Endothelial cell of hepatic sinusoid (primary cell): ENCODE data around the gene MUS81.

ENCODE experiments used
- in situ Hi-C: cut with HindIII; loops from 2 replicates; pipeline ENCODE4 v1.10.0; 2017; ENCODE audit warnings: low sequenced_read_pairs

Gene MUS81

GRCh38 chr11:65890324-65891218 lies 30.3 kb downstream of the MUS81 start, which contains the start of gene CCDC85B:
CCDC85B (plus strand) TSS chr11:65890673; CDS start chr11:65890784, 111 bp downstream.
- in situ Hi-C loops: loop anchor here (10.0 kb wide), 1 partner anchor 256 kb away; the partner anchor contains the start of gene SIPA1

DNA sequence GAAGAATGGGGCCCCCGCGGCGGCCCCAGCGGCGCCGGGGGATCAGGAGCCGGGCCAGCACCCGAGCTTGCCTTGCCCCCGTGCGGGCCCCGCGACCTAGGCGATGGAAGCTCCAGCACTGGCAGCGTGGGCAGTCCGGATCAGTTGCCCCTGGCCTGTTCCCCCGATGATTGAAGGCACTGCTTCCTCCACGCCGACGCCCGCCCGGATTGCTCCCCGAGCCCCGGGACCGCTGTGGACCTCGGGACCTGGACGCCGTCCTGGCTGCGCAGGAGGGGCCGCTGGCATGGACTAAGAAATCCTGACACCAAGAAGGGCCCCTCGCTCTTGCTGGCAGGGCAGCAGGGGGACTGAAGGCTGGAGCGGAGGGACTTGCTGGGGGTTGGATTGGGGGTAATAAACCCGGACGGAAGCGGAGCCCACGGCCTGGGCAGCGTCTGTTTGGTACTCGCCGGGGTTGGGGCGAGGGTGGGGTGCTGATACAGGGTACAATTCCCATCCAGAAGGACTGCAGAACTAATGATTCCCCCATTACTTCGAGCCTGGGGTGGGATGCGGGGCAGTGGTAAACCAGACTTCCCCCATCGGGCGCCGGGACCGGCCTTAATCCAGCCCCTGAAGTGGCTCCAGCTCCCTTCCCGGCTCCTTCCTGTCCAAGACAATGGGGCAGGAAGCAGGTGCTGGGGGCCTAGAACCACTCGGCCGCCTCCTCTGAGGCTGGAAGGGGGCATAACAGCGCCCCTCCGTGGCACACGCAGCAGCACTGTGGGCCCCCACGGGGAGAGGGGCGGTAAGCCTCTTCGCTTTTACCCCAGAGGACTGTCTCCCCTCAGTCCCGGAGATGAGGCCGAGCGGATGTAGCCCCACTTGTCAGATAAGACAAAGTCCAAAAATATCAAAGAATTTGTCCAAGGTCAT lies 31.2 kb downstream of the MUS81 start:
- in situ Hi-C loops: loop anchor here (10.0 kb wide), 1 partner anchor 257 kb away; the partner anchor contains the start of gene SIPA1

GRCh38 chr11:65892137-65892540 lies 31.9 kb downstream of the MUS81 start:
- in situ Hi-C loops: loop anchor here (10.0 kb wide), 1 partner anchor 257 kb away; the partner anchor contains the start of gene SIPA1

DNA sequence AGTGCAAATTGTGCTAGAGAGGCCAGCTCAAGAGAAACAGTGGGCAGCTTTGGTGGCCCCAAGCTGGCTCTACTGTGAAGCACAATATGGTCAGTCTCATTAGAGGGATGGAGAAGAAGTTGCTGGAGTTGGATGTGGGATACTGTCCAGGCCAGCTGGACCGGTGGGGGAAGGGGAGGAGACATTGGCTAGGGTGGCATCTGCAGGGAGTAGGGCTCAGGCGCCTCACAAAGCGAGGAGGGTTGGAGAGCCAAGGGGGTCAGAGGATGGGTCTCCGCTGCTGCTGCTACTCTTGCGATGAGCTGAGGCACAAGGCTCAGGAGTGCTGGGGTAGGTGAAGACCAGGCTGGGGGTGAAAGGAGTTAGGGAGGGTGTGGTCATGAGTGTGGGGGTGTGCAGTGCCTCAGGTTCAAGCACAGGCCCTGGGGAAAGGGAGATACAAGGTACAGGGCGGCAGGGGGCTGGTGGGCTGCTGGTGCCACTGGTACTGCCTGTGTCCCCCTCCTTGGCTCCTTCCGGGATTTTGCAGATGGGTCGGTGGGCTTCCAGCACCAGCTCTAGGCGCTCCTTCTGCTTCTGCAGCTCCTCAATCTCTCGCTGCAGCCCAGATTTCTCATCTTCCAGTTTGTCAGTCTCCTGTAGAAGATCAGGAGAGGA lies 32.6 kb downstream of the MUS81 start:
- in situ Hi-C loops: loop anchor here (10.0 kb wide), 1 partner anchor 258 kb away; the partner anchor contains the start of gene SIPA1

- in situ Hi-C loops: loop anchor here (10.0 kb wide), 1 partner anchor 259 kb away; the partner anchor contains the start of gene SIPA1
Measured at GRCh38 chr11:65894034-65894591, 33.9 kb downstream of the MUS81 start.

DNA sequence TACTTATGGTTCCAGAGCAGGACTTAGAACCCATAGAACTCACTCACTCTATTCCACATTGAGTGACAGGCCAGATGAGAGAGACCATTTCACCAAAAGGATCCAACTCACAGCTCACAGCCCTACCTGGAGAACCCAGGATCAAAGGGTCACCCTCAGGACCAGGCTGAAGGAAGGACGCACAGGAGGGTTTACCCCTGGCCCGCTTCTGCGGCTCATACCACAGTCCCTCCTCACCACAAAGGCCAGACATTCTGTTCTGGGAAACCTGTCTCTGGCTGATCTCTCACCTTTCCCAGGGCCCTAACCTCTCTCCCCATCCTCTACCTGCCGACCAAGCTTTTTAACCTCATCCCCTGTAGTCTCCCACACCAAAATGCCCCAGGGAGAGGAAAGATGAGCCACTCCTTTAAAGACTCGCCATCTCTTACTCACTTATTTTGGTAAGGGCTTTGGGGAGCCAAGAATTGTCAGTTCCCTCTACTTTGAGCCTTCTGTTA lies 35.3 kb downstream of the MUS81 start:
- in situ Hi-C loops: loop anchor here (5.0 to 10.0 kb wide), 2 partner anchors 42 to 261 kb away; partner anchors contain the start of gene SIPA1

DNA sequence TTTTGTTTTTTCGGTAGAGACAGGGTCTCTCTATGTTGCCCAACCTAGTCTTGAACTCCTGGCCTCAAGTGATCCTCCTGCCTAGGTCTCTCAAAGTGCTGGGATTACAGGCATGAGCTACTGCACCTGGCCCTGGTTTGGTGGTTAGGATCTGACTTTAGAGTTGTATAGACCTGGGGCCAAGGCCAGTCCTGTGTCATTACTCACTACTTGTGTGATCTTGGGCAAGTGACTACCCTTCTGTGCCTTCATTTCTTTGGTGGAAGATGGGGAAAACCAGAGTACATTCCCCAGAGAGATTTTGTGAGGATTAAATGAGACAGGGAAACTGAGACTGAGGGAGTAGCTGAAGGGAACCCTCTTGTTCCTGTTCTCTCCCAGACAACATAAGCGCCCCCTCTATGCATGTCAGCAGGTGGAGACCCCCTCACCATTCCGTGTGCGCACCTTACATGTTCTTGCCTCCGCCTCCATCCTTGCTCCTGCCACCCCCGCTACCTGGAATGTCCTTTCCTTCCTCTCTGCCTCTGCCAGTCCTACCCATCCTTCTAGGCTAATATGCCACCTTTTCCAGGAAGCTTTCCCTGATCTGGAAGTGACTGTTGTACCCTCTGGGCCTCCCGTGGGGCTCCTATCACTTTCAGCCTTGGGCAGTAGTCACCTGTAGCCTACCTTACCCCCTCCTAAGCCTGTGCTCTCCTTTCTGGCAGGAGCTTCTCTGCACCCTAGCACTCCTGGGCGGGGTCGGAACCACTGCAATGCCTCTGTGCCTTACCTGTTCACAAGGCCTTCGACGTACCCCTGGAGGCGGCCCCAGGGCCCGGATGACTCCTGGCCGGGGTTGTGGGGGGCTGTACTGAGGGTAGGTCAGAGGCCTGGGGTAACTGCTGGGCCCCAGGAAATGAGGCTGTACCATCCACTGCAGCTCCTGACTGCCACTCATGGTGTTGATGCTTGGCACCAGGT lies 36.1 kb downstream of the MUS81 start:
- in situ Hi-C loops: loop anchor here (5.0 to 10.0 kb wide), 2 partner anchors 41 to 262 kb away; partner anchors contain the start of gene SIPA1

GRCh38 chr11:65897020-65897471 lies 36.8 kb downstream of the MUS81 start:
- in situ Hi-C loops: loop anchor here (5.0 to 10.0 kb wide), 2 partner anchors 40 to 262 kb away; partner anchors contain the start of gene SIPA1

DNA sequence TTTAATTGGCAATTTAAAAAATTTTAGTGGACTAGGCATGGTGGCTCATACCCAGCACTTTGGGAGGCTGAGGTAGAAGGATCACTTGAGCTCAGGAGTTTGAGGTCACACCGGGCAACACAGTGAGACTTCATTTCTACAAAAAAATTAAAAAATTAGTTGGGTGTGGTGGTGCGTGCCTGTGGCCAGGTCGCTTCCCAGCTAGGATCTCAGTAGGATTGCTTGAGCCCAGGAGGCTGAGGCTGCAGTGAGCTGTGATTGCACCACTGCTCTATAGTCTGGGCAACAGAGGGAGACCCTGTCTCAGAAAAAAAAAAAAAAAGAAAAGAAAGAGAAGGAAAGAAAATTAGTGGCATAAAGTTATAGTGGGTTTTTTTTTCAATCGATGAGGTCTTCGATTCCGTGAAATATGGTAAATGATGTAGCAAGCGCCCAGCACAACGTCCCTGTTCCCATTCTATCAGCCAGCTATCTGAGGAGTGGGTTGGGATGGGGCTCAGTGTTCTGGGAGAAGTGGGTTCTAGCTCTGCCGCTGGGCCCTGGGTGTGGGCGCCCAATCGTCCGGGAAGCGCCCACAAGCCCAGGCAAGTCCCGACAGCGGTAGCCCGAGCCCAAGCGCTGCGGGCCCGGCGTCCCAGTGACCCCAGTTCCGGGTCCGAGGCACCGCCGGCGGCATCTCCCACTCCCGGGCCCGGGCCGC lies 38.6 kb downstream of the MUS81 start:
- in situ Hi-C loops: loop anchor here (5.0 to 10.0 kb wide), 2 partner anchors 38 to 264 kb away; partner anchors contain the start of gene SIPA1

DNA sequence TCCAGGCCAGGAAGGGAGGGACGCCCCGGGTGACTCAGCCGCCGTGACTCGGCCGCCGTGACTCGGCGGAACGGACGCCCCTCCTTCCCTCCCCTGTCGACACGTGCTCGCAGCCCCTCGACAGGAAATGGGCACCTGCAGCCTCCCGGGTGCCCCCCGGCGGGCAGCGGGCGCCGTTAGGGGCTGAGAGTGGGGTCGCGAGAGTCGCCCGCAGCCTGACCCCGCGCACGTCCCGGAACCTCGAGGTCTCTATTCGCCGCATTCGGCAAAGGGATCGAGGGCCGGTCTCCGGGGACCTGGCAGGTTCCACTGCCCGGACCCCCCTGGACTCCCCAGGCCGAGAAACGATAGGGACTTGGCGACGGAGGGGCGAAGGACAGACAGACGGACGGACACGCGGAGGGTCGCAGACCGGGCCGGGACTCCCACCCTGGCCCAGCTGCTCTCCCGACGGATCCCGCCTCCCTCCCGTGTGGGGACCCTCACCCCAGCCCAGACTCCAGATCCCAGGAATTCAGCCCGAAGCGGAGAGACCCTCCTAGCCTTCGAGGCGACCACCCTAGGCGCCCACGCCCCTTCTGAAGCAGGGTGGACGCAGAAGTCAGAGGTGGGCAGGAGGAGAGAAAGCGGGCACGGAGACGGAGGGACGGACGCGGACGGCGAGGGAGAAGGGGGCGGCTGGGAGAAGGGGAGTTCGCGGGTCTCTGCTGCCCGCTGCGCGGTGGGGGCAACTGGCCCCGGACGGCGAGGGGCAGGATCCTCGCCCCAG lies 39.3 kb downstream of the MUS81 start:
- in situ Hi-C loops: loop anchor here (5.0 to 10.0 kb wide), 2 partner anchors 38 to 265 kb away; partner anchors contain the start of gene SIPA1

DNA sequence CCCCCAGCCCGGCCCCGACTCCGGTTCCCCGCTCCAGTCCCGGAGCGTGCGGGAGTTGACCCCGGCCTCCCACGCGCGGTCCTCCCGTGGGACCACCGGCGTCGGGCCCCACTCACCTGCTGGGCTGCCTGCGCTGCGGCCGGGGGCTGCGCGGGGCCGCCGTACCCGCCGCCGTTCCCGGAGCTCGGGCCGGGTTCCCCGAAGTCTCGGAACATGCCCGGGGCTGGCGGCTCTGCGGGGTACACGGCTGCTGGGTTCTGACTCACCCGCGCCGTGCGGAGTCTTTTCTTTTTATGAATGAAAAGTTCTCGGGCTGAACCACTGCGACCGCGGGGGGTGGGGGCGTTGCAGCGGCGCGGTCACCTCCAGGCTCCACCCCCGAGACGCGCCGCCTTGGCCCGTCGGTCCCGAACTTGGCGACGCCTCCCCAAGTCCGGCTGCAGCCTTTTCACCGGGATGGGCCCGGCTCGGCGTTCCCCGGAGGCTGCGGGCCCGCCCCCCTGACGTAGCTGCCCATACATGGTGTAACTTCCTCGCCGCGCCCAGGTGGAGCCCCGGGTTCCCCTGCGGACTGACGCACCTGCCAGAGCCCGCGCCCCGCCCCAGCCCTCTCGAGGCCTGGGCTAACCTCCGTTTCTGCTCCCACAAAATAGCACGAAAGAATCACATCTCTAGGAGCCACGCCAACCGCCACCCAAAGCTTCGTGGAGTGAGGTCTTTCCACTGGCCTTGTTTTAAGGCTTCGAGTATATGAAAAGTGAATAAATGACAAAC lies 40.1 kb downstream of the MUS81 start, which contains the start of gene FOSL1:
TSS of gene FOSL1 (minus strand) at position 264 of the 774 bp plus-strand sequence. CDS start at position 215, 49 bp downstream.
- in situ Hi-C loops: no loop called here

DNA sequence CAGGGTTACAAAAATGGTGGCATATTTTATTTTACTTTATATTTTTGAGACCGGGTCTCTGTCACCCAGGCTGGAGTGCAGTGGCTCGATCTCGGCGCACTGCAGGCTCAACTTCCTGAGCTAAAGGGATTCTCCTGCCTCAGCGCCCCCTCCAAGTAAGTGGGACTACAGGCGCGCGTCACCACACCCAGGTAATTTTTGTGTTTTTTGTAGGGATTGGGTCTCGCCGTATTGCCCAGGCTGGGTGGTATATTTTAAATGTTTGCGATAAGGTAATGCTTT lies 40.6 kb downstream of the MUS81 start:
- in situ Hi-C loops: no loop called here

DNA sequence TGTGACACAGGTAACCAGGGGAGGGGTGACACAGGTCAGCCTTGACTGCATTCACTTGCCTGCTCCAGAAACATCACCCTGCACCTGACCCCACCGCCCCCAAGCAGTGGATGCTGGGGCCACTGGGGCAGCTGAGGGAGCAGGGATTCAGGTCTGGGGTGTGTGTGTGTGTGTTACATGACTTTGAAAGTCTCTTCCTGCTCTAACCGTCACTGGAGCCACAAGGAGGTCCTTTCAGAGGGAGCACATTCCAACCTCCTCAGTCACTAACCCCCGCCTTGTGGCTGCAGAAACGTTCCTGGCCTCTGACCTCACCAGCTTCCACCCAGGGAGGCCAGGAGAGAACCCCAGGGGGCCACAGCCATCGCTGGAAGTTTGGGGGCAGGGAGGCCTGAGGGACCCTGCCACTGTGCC lies 42.8 kb downstream of the MUS81 start:
- in situ Hi-C loops: no loop called here

- in situ Hi-C loops: no loop called here
Measured at GRCh38 chr11:65903715-65904114, 43.5 kb downstream of the MUS81 start.

GRCh38 chr11:65906602-65907001 lies 46.4 kb downstream of the MUS81 start:
- in situ Hi-C loops: no loop called here

GRCh38 chr11:65907878-65908277 lies 47.6 kb downstream of the MUS81 start:
- in situ Hi-C loops: no loop called here
